AG04449 (cell line): Measurements from ENCODE around the gene PAX8.

ENCODE experiments used
- CTCF ChIA-PET: fragments of 350-600 bp; formaldehyde crosslinking; extraction: SDS; loops from one replicate; lab custom pipeline; 2021; ENCODE audit warnings: antibody characterized with exemption; lab: Yijun Ruan, JAX
- POLR2A ChIA-PET: fragments of 400-600, 350-600 bp; formaldehyde crosslinking; extraction: SDS; loops from one replicate; lab custom pipeline; 2020; ENCODE audit warnings: antibody characterized with exemption, inconsistent platforms; lab: Yijun Ruan, JAX
- DNase-seq: peaks from one replicate; pipeline ENCODE4 v3.0.0-alpha.2; 2010; ENCODE audit warnings: low read depth, low spot score
- H3K4me3 ChIP-seq: 2 replicates; pipeline ENCODE4 v1.5.1; 2011; ENCODE audit warnings: low read depth, mild to moderate bottlenecking, control low read depth, low read length
- TF ChIP-seq, protein P1 (sequence below): IDR thresholded peaks from one replicate; pipeline ENCODE4 v1.5.1; 2011; ENCODE audit warnings: mild to moderate bottlenecking, moderate library complexity, low read length, control low read depth, inconsistent platforms; ENCODE audit not compliant: insufficient read depth; ENCODE audit errors: missing control alignments

Gene PAX8

DNA sequence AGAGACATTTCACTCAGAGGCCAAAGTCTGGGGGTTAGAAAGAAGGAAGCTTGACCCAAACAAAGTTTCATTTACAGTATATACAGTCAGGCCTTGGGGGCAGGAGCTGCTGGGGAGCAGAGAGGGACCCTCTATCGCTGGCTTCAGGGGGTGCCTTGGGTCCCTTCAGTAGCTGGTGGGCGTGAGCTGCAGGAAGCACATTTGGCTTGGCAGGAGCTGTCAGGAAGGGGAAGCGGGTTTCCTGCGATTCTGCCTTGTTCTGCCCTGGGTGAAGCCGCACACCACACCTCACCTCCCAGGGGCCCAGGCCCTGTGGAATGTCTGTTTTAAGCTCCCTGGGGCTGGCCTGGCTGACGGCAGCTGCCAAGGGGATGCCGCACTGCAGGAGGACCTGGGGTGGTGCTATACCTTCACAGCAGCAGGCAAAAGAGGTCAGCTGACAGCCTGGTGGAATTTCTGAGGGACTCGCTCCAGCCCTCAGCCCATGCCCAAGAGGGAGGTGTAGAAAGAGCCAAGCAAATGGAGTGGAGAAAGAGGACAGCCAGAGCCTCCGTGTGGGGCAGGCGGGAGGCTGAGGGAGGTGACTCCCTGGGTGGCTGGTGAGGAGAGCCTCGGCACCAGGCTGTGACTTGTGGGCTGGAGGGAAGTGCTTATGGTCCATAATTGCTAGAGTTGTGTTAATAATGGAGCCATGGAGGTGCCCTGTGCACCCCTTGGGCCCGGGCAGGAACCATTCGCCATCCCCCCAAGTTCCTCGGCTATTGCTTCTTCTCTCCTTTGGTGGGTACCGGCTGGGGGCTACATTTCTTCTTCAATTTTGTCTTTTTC, 61.1 kb downstream of the PAX8 start:
- TF ChIP-seq, protein P1, sequence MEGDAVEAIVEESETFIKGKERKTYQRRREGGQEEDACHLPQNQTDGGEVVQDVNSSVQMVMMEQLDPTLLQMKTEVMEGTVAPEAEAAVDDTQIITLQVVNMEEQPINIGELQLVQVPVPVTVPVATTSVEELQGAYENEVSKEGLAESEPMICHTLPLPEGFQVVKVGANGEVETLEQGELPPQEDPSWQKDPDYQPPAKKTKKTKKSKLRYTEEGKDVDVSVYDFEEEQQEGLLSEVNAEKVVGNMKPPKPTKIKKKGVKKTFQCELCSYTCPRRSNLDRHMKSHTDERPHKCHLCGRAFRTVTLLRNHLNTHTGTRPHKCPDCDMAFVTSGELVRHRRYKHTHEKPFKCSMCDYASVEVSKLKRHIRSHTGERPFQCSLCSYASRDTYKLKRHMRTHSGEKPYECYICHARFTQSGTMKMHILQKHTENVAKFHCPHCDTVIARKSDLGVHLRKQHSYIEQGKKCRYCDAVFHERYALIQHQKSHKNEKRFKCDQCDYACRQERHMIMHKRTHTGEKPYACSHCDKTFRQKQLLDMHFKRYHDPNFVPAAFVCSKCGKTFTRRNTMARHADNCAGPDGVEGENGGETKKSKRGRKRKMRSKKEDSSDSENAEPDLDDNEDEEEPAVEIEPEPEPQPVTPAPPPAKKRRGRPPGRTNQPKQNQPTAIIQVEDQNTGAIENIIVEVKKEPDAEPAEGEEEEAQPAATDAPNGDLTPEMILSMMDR, result no peak
- H3K4me3 ChIP-seq, result no peak overlapping the region
- ChIA-PET CTCF (interaction anchor here (1.1 to 12.2 kb wide), 7 partner anchors 13 to 152 kb away, joined by 3 to 180 read pairs (median 4); no protein-coding TSS in a partner anchor), POLR2A (no interaction called here)
- DNase-seq, result no peak

DNA sequence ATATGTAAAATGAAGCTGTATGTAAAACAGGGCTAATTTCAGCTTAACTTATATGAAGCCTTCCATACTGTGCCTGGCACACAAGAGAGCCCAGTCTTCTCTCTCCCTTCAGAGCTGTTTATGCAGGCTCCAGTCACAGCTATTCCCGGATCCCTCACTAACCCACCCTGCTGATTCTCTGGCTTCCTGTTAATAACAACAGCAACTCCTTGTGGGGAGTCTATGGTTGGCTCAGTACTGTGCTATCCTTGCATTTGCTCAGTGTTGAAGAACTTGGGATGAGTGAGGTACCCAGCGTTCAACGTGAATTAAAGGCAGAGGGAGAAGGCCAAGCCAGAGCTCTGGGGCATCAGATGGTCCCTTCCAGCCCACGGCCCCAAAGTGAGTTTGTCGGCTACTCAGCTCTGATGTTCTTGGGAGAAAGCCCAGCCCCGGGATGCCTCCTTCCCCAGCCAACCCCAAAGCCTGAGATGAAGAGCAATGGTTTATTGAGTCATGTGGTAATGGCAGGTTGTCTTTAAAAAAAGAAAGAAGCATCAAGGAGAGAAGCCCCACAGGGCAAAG, 61.7 kb downstream of the PAX8 start:
- ChIA-PET CTCF (interaction anchor here (0.7 to 12.2 kb wide), 11 partner anchors 10 to 173 kb away, joined by 3 to 180 read pairs (median 3); no protein-coding TSS in a partner anchor), POLR2A (no interaction called here)

DNA sequence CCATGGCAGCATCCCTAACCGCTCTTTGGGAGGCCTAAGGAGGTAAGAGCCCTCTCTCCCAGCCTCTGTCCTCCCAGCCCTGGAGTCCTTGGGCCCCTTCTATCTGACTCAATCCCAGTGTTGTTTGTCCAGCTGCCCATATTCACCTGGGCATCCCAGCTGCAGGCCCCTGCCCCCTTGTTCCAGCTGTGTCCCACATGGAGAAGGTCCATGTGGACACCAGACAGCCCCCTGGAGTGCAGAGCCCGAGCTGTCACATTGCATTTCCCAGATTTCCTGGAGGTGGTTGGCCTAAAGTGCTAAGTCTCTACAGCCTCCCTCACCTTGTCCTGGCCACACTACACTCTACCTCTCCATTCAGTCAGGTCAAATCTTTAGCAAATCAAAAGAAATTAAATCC, 62.4 kb downstream of the PAX8 start:
- TF ChIP-seq, protein P1, result no peak
- POLR2A ChIA-PET, result no interaction called here
- CTCF ChIA-PET, result interaction anchor here (0.7 to 12.2 kb wide), 9 partner anchors 11 to 174 kb away, joined by 3 to 180 read pairs (median 3); no protein-coding TSS in a partner anchor
- no peak overlapping the region for H3K4me3 ChIP-seq
- no peak for DNase-seq

More for the DNA sequence above, 61.7 kb downstream of the PAX8 start:
- TF ChIP-seq, protein P1, result no peak
- no peak overlapping the region for H3K4me3 ChIP-seq
- no peak for DNase-seq

DNA sequence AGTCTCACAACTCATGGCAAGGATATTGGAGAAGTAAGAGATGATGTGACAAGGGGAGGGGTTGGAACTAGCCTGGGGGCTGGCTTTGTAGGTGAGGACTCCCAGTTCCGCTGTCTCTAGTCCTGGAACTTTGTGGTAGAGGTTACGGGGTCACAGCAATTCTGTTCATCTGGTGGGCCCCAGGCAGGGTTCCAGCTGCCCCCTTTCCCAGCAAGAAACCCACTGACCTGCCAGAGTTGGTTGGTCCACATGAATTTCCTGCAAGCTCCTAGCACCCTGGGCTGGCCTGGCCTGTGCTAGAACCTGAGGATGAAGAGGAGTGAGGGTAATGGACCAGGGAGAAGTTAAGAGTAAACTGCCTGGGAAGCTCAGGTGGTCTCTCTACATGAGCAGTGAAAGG, 63.7 kb downstream of the PAX8 start:
- TF ChIP-seq, protein P1, result no peak
- no peak for DNase-seq

DNA sequence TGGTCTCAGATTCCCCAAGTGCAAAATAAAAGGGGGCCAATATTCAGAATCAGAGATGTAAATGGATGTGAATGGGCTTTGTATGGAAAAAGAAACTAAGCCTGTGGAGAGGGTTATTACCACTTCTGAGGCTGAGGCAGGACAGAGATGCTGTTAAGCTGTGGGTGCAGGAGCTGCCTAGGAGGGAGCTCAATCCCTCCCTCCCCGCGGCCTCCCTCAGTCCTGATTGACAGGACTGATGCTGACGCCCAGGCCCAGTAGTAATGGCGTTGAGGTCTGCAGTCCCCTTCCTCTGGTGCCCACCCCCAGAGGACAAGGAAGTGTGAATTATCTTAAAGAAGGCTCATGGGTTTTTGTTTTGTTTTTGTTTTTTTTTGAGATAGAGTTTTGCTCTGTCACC, 64.6 kb downstream of the PAX8 start:
- H3K4me3 ChIP-seq, result no peak overlapping the region
- ChIA-PET CTCF (interaction anchor here (1.0 to 12.2 kb wide), 3 partner anchors 8 to 34 kb away, joined by 3 to 180 read pairs (median 4); no protein-coding TSS in a partner anchor), POLR2A (no interaction called here)
- no peak for DNase-seq
- TF ChIP-seq, protein P1, result no peak

More for the DNA sequence above, 63.7 kb downstream of the PAX8 start:
- H3K4me3 ChIP-seq, result no peak overlapping the region
- ChIA-PET POLR2A (no interaction called here), CTCF (interaction anchor here (12.2 kb wide), 1 partner anchor 13 kb away, joined by 180 read pairs; no protein-coding TSS in a partner anchor)
